Liver (tissue), 9 donors: ENCODE data around the gene CCDC92. TPM values are rescaled to one million over a fixed set of nuclear protein-coding genes. Genes with fewer than 3 reads are reported as not detected.
A peak's percentile ranks its signal among the peaks of the same experiment; 100 is the strongest.

ENCODE experiments used
- DNase-seq: peaks from one replicate; pipeline ENCODE4 v3.0.0-alpha.2; 2017; ENCODE audit warnings: low spot score
- H3K27ac ChIP-seq, 2 donors: one replicate each; pipeline ENCODE4 v1.7.0; 2013; ENCODE audit warnings: inconsistent platforms in 2 of 2, low read length in 2 of 2, control low read depth in 1 of 2, low read depth in 1 of 2, mild to moderate bottlenecking in 1 of 2
- H3K27me3 ChIP-seq, 4 donors: one replicate each; pipeline versions ENCODE4 v1.6.1 to v1.7.0; 2013; ENCODE audit warnings: low read length in 3 of 4, inconsistent platforms in 1 of 4, mild to moderate bottlenecking in 1 of 4, moderate library complexity in 1 of 4; ENCODE audit not compliant: control insufficient read depth in 4 of 4, insufficient read depth in 4 of 4
- H3K36me3 ChIP-seq, 4 donors: one replicate each; pipeline versions ENCODE4 v1.6.1 to v1.7.0; 2013; ENCODE audit warnings: low read length in 3 of 4, mild to moderate bottlenecking in 3 of 4, low read depth in 1 of 4, moderate library complexity in 1 of 4; ENCODE audit not compliant: control insufficient read depth in 4 of 4, insufficient read depth in 3 of 4
- H3K4me1 ChIP-seq, 4 donors: one replicate each; pipeline versions ENCODE4 v1.6.1 to v1.7.0; 2013; ENCODE audit warnings: low read length in 3 of 4, mild to moderate bottlenecking in 3 of 4, moderate library complexity in 1 of 4; ENCODE audit not compliant: control insufficient read depth in 4 of 4, insufficient read depth in 4 of 4
- H3K4me3 ChIP-seq, 3 donors: one replicate each; pipeline versions ENCODE4 v1.6.1 to v1.7.0; 2013; ENCODE audit warnings: low read length in 3 of 3, control low read depth in 1 of 3, low read depth in 1 of 3, mild to moderate bottlenecking in 1 of 3
- H3K9ac ChIP-seq, 2 donors: one replicate each; pipeline ENCODE4 v1.7.0; 2013; ENCODE audit warnings: low read length in 2 of 2, mild to moderate bottlenecking in 2 of 2, moderate library complexity in 2 of 2, control low read depth in 1 of 2, low read depth in 1 of 2
- H3K9me3 ChIP-seq, 4 donors: one replicate each; pipeline versions ENCODE4 v1.6.1 to v1.7.0; 2013; ENCODE audit warnings: low read length in 3 of 4; ENCODE audit not compliant: control insufficient read depth in 4 of 4
- FOXA1 ChIP-seq: IDR thresholded peaks from 2 replicates; pipeline ENCODE4 v1.6.1; 2016; ENCODE audit warnings: antibody characterized with exemption
- FOXA2 ChIP-seq: IDR thresholded peaks from 2 replicates; pipeline ENCODE4 v1.6.1; 2016; ENCODE audit warnings: antibody characterized with exemption
- GABPA ChIP-seq, 2 donors: IDR thresholded peaks in 1 of 2; conservative IDR thresholded peaks in 1 of 2; 2 replicates each; pipeline ENCODE4 v1.6.1; 2016; ENCODE audit warnings: antibody characterized with exemption in 2 of 2, mild to moderate bottlenecking in 1 of 2, moderate library complexity in 1 of 2
- HNF4A ChIP-seq, 2 donors: conservative IDR thresholded peaks; 2 replicates each; pipeline ENCODE4 v1.6.1; 2016; ENCODE audit warnings: antibody characterized with exemption in 2 of 2, mild to moderate bottlenecking in 2 of 2
- JUND ChIP-seq, 2 donors: IDR thresholded peaks; 2 replicates each; pipeline ENCODE4 v1.6.1; 2016; ENCODE audit warnings: antibody characterized with exemption in 2 of 2
- NR2F2 ChIP-seq: IDR thresholded peaks from 2 replicates; pipeline ENCODE4 v1.6.1; 2016; ENCODE audit warnings: antibody characterized with exemption
- RAD21 ChIP-seq, 2 donors: IDR thresholded peaks; 2 replicates each; pipeline ENCODE4 v1.6.1; 2016; ENCODE audit warnings: antibody characterized with exemption in 2 of 2, mild to moderate bottlenecking in 2 of 2
- RXRA ChIP-seq, 2 donors: IDR thresholded peaks; 2 replicates each; pipeline ENCODE4 v1.6.1; 2017 to 2018; ENCODE audit warnings: antibody characterized with exemption in 2 of 2, mild to moderate bottlenecking in 1 of 2
- whole genome bisulfite sequencing: extraction: QIAGEN DNeasy Blood & Tissue Kit; methylation state at CpG from one replicate; pipeline ENCODE4 v1.1.7; 2013; 5-methylcytosine and 5-hydroxymethylcytosine counted together
- polyA plus RNA-seq, 2 donors: library from polyadenylated mRNA; stranded (reverse) in 1 of 2; unstranded in 1 of 2; fragments of 200-250 nt in 1 of 2; fragments of >200 nt in 1 of 2; fragmentation: Nextera tagmentation in 1 of 2; extraction: Ambion mirVana in 1 of 2; gene quantifications; one replicate each; pipeline versions ENCODE4 v1.2.1 to v1.2.3, GENCODE V29; 2013 to 2015
- total RNA-seq, 2 donors: library from RNA; depleted of rRNA; stranded (reverse); fragments of >200 nt; gene quantifications; one replicate each; pipeline ENCODE4 v1.2.3, GENCODE V29; 2014
- TF ChIP-seq, protein P1 (sequence below): IDR thresholded peaks from 2 replicates; pipeline ENCODE4 v1.6.1; 2016; ENCODE audit warnings: antibody characterized with exemption
- TF ChIP-seq, protein P2 (sequence below): IDR thresholded peaks from 2 replicates; pipeline ENCODE4 v1.6.1; 2016; ENCODE audit warnings: antibody characterized with exemption, mild to moderate bottlenecking
- TF ChIP-seq, protein P3 (sequence below): IDR thresholded peaks from 2 replicates; pipeline ENCODE4 v1.6.1; 2016; ENCODE audit warnings: antibody characterized with exemption
- donor health status: healthy.
- donor health status: healthy.
- donor health status: healthy.
- donor health status: healthy.
- donor health status: healthy.

CCDC92 gene
- total and polyA plus RNA-seq, 4 donors = 2.1 to 14.6 (median 9.3) TPM

DNA sequence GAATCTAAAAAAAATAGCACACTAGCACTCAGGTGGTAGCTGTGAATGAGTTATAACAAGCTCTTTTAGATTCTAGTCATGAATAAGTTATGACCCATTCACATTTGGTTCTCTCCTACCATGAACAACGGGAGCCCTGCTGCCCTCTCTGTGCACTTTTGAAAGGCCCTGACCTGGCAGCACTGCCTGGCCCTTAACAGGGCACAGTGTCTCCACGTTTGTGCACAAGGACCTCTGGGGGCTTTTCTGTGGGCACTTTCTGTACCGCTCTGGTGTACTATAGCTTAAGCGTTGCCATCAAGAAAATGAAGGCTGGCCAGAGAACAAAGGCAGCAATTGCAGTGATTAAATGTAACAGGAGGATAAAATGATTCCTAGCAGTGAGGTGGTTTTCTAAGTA is 21.2 kb downstream of the CCDC92 start:
- Histone ChIP-seq H3K9me3 (no peaks in the 10 kb centered on the region), H3K27ac (no peak overlapping the region), H3K4me3 (no peak overlapping the region), H3K36me3 (no peaks in the 10 kb centered on the region), H3K27me3 (no peaks in the 10 kb centered on the region), H3K4me1 (peaks cover 7 to 21% (median 17%) of the 10 kb centered on the region in 4 donors), H3K9ac (no peak overlapping the region)
- no peak for TF ChIP-seq JUND (IDR thresholded peaks at IDR 0.05)
- WGBS = 88% methylated on average over 4 of the region's 4 CpGs
- DNase-seq = no peak

DNA sequence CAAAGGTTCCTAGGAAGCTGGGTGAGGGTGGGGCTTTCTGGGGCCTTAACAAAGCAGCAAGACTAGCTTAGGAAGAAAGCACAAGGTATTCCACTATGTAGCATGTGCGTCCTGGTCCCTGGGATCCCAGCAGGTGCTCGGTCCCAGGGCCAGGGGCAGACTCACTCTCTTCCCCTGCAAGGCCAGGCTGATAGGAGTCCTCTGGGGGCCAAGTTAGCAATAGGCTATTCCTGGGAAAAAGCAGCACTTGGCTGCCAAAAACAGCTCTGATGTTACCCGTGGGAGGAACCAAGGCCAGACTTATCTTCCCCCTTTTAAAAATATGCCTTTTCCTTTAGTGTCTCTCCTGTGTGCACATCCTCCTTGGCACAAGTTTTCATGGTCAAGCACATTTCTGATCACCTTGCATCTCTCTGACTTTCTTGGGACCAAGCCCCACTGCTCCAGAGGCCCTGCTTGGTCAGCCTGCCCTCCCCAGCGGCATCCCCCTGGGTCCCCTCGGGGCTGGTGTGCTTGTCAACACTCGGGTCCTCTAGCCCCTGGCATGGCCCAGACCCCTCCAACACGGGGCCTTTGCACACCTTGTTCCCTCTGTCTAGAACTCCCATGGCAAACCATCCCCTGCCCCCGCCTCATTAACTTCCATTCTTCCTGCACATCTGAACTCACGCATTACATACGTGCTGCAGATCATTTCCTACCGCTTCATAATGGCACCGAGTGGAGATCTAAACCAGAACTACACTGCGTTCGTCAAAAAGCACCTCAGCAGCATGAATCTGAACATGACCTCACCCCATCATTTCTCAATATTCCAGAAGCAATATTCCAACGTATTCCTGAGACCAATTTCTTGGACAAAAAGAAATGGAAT is 21.9 kb downstream of the CCDC92 start:
- DNase-seq = no peak
- no peak overlapping the region for H3K4me3 ChIP-seq
- no peaks in the 10 kb centered on the region for H3K27me3 ChIP-seq
- no peak overlapping the region for H3K9ac ChIP-seq
- H3K9me3 ChIP-seq = no peaks in the 10 kb centered on the region
- H3K36me3 ChIP-seq = no peaks in the 10 kb centered on the region
- H3K4me1 ChIP-seq = peaks cover 7 to 21% (median 17%) of the 10 kb centered on the region in 4 donors
- TF ChIP-seq NR2F2 (no peak), GABPA (IDR thresholded peaks at IDR 0.05 in 1 of 2, conservative IDR thresholded peaks at IDR 0.05 in 1 of 2) (no peak), RXRA (IDR thresholded peaks at IDR 0.05) (no peak), RAD21 (IDR thresholded peaks at IDR 0.05) (no peak), JUND (IDR thresholded peaks at IDR 0.05) (no peak), FOXA2 (no peak), HNF4A (conservative IDR thresholded peaks at IDR 0.05) (no peak)
- TF ChIP-seq, protein P1, sequence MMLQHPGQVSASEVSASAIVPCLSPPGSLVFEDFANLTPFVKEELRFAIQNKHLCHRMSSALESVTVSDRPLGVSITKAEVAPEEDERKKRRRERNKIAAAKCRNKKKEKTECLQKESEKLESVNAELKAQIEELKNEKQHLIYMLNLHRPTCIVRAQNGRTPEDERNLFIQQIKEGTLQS = no peak
- TF ChIP-seq, protein P2, sequence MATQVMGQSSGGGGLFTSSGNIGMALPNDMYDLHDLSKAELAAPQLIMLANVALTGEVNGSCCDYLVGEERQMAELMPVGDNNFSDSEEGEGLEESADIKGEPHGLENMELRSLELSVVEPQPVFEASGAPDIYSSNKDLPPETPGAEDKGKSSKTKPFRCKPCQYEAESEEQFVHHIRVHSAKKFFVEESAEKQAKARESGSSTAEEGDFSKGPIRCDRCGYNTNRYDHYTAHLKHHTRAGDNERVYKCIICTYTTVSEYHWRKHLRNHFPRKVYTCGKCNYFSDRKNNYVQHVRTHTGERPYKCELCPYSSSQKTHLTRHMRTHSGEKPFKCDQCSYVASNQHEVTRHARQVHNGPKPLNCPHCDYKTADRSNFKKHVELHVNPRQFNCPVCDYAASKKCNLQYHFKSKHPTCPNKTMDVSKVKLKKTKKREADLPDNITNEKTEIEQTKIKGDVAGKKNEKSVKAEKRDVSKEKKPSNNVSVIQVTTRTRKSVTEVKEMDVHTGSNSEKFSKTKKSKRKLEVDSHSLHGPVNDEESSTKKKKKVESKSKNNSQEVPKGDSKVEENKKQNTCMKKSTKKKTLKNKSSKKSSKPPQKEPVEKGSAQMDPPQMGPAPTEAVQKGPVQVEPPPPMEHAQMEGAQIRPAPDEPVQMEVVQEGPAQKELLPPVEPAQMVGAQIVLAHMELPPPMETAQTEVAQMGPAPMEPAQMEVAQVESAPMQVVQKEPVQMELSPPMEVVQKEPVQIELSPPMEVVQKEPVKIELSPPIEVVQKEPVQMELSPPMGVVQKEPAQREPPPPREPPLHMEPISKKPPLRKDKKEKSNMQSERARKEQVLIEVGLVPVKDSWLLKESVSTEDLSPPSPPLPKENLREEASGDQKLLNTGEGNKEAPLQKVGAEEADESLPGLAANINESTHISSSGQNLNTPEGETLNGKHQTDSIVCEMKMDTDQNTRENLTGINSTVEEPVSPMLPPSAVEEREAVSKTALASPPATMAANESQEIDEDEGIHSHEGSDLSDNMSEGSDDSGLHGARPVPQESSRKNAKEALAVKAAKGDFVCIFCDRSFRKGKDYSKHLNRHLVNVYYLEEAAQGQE = no peak
- TF ChIP-seq, protein P3, sequence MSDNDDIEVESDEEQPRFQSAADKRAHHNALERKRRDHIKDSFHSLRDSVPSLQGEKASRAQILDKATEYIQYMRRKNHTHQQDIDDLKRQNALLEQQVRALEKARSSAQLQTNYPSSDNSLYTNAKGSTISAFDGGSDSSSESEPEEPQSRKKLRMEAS = no peak
- WGBS = 93% methylated on average over 15 of the region's 15 CpGs
- H3K27ac ChIP-seq = no peak overlapping the region

DNA sequence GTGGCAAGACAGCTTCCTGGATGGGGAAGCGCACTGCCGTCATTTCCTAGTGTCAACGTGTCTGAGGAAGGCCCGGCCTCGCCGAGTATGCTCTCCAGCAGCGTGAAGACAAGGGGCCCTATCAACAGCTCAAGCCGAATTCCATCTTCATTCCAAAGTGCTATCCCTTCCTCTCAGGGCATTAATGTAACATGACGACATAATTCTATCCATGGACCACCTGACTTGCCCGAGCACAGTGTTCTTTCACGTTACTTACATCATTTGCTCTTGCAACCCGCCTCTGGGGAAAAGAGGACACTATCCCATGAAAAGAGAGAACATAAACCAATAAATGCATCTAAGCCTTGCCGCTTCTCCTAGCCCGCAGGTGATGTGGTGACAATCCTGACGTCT is 22.9 kb downstream of the CCDC92 start:
- WGBS = 93% methylated on average over 15 of the region's 15 CpGs
- H3K27ac ChIP-seq = peak overlapping the region in 1 of 2 donors; percentile 51
- peaks cover 7 to 21% (median 17%) of the 10 kb centered on the region in 4 donors for H3K4me1 ChIP-seq

More for the DNA sequence above, 22.9 kb downstream of the CCDC92 start:
- Histone ChIP-seq H3K9me3 (no peaks in the 10 kb centered on the region), H3K9ac (no peak overlapping the region), H3K4me3 (no peak overlapping the region), H3K36me3 (peaks cover 0 to 2% (median 0%) of the 10 kb centered on the region in 4 donors), H3K27me3 (no peaks in the 10 kb centered on the region)
- DNase-seq = no peak
- TF ChIP-seq JUND (IDR thresholded peaks at IDR 0.05) (no peak), GABPA (IDR thresholded peaks at IDR 0.05 in 1 of 2, conservative IDR thresholded peaks at IDR 0.05 in 1 of 2) (no peak), FOXA1 (no peak)
